K562 (cell line): ENCODE results near the gene PSMA8. TPM values are rescaled to one million over a fixed set of nuclear protein-coding genes. Genes with fewer than 3 reads are reported as not detected.
A peak's percentile ranks its signal among the peaks of the same experiment; 100 is the strongest.

ENCODE experiments used
- ATAC-seq: fragments of 200-7000 bp; cut with Tn5 transposase; 3 replicates; pipeline ENCODE4 v1.9.1; 2020; ENCODE audit warnings: moderate library complexity
- BruUV-seq: library from RNA; stranded (reverse); fragments of 400-500 nt; replicated peaks from 2 replicates; lab custom pipeline; 2021; lab: Mats Ljungman, UMichigan
- CTCF ChIA-PET: fragments of 300-600 bp; formaldehyde crosslinking; extraction: SDS; loops from one replicate; lab custom pipeline; 2021; ENCODE audit warnings: low intra/inter-chr PET ratio; lab: Yijun Ruan, JAX
- POLR2A ChIA-PET: fragments of 300-600, 350-650 bp; sonication (Branson Sonifier 250); formaldehyde crosslinking; extraction: SDS; loops from one replicate; lab custom pipeline; 2021; ENCODE audit warnings: antibody characterized with exemption, inconsistent platforms; lab: Yijun Ruan, JAX
- DNase-seq, 4 experiments: peaks; one replicate each; pipeline versions ENCODE4 v3.0.0 to v3.0.0-alpha.2; 2011 to 2018; ENCODE audit warnings: low spot score in 3 of 4, mixed read lengths in 3 of 4; ENCODE audit errors: extremely low read depth in 1 of 4
- FAIRE-seq: peaks from 2 replicates; lab custom pipeline; 2011; peaks lifted over from hg19 to GRCh38; lab: Jason Lieb, UNC
- H2AFZ ChIP-seq: 2 replicates; pipeline ENCODE4 v1.6.0; 2011; ENCODE audit warnings: low read depth, low read length, control low read depth, inconsistent platforms
- H3K27ac ChIP-seq: fragments of 200-600 bp; 3 replicates; pipeline ENCODE4 v1.8.0; 2011; ENCODE audit warnings: low read depth, mild to moderate bottlenecking, control low read depth, inconsistent platforms, low read length, moderate library complexity, mixed read lengths; ENCODE audit errors: extremely low read depth
- H3K27me3 ChIP-seq, 2 experiments: fragments of 300-600 bp in 1 of 2; 2 replicates in 1 of 2; 3 replicates in 1 of 2; pipeline versions ENCODE4 v1.6.0 to v1.8.0; 2011; ENCODE audit warnings: inconsistent platforms in 2 of 2, low read length in 2 of 2, mild to moderate bottlenecking in 1 of 2, mixed read lengths in 1 of 2, moderate library complexity in 1 of 2; ENCODE audit not compliant: control insufficient read depth in 2 of 2, insufficient read depth in 2 of 2
- H3K36me3 ChIP-seq: fragments of 300-600 bp; 3 replicates; pipeline ENCODE4 v1.8.0; 2011; ENCODE audit warnings: mild to moderate bottlenecking, low read length, inconsistent platforms; ENCODE audit not compliant: control insufficient read depth, insufficient read depth
- H3K4me1 ChIP-seq, 2 experiments: fragments of 200-600 bp in 1 of 2; replicated peaks in 1 of 2; 2 replicates in 1 of 2; 3 replicates in 1 of 2; pipeline versions ENCODE4 v1.5.1 to v1.8.0; 2011; ENCODE audit warnings: inconsistent platforms in 2 of 2, low read length in 2 of 2, mild to moderate bottlenecking in 1 of 2, mixed read lengths in 1 of 2, moderate library complexity in 1 of 2; ENCODE audit not compliant: control insufficient read depth in 2 of 2, insufficient read depth in 2 of 2
- H3K4me2 ChIP-seq: 2 replicates; pipeline ENCODE4 v1.6.1; 2011; ENCODE audit warnings: low read length, control low read depth, inconsistent platforms, mixed read lengths; ENCODE audit not compliant: insufficient read depth
- H3K4me3 ChIP-seq: fragments of 200-600 bp; sonication (generic), shearing (Covaris generic); 2 replicates; pipeline ENCODE4 v1.5.1; 2016; ENCODE audit warnings: control low read depth, inconsistent platforms
- H3K79me2 ChIP-seq: fragments of 200-600 bp; 3 replicates; pipeline ENCODE4 v1.8.0; 2011; ENCODE audit warnings: low read length, inconsistent platforms; ENCODE audit not compliant: control insufficient read depth, insufficient read depth
- H3K9ac ChIP-seq, 2 experiments: 2 replicates each; pipeline versions ENCODE4 v1.6.0 to v1.6.1; 2011; ENCODE audit warnings: low read depth in 2 of 2, low read length in 2 of 2, control low read depth in 1 of 2, inconsistent platforms in 1 of 2, mild to moderate bottlenecking in 1 of 2, mixed read lengths in 1 of 2; ENCODE audit not compliant: insufficient read depth in 1 of 2
- H3K9me1 ChIP-seq: one replicate; pipeline ENCODE4 v1.6.0; 2011; ENCODE audit warnings: inconsistent platforms, mild to moderate bottlenecking, low read length, moderate library complexity; ENCODE audit not compliant: control insufficient read depth, insufficient read depth
- H3K9me3 ChIP-seq: replicated peaks from 2 replicates; pipeline ENCODE4 v1.5.1; 2011; ENCODE audit warnings: low read depth, low read length, inconsistent platforms; ENCODE audit not compliant: control insufficient read depth, insufficient read depth
- H4K20me1 ChIP-seq: replicated peaks from 2 replicates; pipeline ENCODE4 v1.6.1; 2011; ENCODE audit warnings: low read length, inconsistent platforms, mixed read lengths; ENCODE audit not compliant: control insufficient read depth, insufficient read depth
- CBFA2T3 ChIP-seq: fragments of 450-650 bp; IDR thresholded peaks from 2 replicates; pipeline ENCODE4 v1.6.1; 2017
- CBX5 ChIP-seq: IDR thresholded peaks from 2 replicates; pipeline ENCODE4 v1.6.1; 2014; ENCODE audit warnings: low read depth, borderline replicate concordance
- DACH1 ChIP-seq: fragments of 450-650 bp; IDR thresholded peaks from 2 replicates; pipeline ENCODE4 v1.6.1; 2018; ENCODE audit not compliant: partially characterized antibody
- FOXA3 ChIP-seq, 2 experiments: fragments of 450-650 bp in 1 of 2; sonication (generic) in 1 of 2; formaldehyde crosslinking; IDR thresholded peaks in 1 of 2; conservative IDR thresholded peaks in 1 of 2; 2 replicates each; pipeline versions ENCODE4 v1.4.0 to v1.8.0; 2020 to 2022; ENCODE audit warnings: mild to moderate bottlenecking in 2 of 2, missing genetic modification reagents in 1 of 2
- HDAC2 ChIP-seq: fragments of 450-650 bp; IDR thresholded peaks from 2 replicates; pipeline ENCODE4 v1.6.1; 2016; ENCODE audit warnings: mild to moderate bottlenecking
- MAFF ChIP-seq: IDR thresholded peaks from 2 replicates; pipeline ENCODE4 v1.6.1; 2012; ENCODE audit warnings: low read length, improper control_type of control experiment
- MAFK ChIP-seq: IDR thresholded peaks from 2 replicates; pipeline ENCODE4 v1.6.1; 2011; ENCODE audit warnings: low read length, improper control_type of control experiment
- POLR2H ChIP-seq: IDR thresholded peaks from 2 replicates; pipeline ENCODE4 v1.6.1; 2016; ENCODE audit warnings: missing genetic modification characterization, low read depth, mild to moderate bottlenecking, control low read depth, missing compliant biosample characterization, moderate library complexity
- SAFB ChIP-seq: fragments of 200-400 bp; formaldehyde crosslinking; IDR thresholded peaks from 2 replicates; pipeline ENCODE4 v1.6.1; 2017; ENCODE audit warnings: low read depth, low read length, borderline replicate concordance
- SMAD4 ChIP-seq: fragments of 250-450 bp; sonication (Bioruptor Pico); conservative IDR thresholded peaks from 2 replicates; pipeline ENCODE4 v1.8.0; 2021; ENCODE audit warnings: inconsistent platforms, mild to moderate bottlenecking, moderate library complexity
- STAT5A ChIP-seq: IDR thresholded peaks from 2 replicates; pipeline ENCODE4 v1.6.1; 2012; ENCODE audit warnings: low read length, inconsistent platforms, borderline replicate concordance
- TAF7 ChIP-seq: fragments of 450-650 bp; IDR thresholded peaks from 2 replicates; pipeline ENCODE4 v1.6.1; 2016; ENCODE audit warnings: missing genetic modification characterization, missing compliant biosample characterization
- ZFP30 ChIP-seq: fragments of 250-450 bp; sonication (Bioruptor Pico); IDR thresholded peaks from 2 replicates; pipeline ENCODE4 v1.8.0; 2022; ENCODE audit warnings: moderate library complexity, mild to moderate bottlenecking, inconsistent platforms, borderline replicate concordance
- ZNF23 ChIP-seq: fragments of 250-450 bp; sonication (Bioruptor Pico); IDR thresholded peaks from 2 replicates; pipeline ENCODE4 v1.4.0; 2020; ENCODE audit warnings: mild to moderate bottlenecking
- ZNF740 ChIP-seq, 3 experiments: fragments of 200-800 bp in 1 of 3; sonication (Bioruptor generic) in 1 of 3; sonication (generic) in 1 of 3; formaldehyde crosslinking in 1 of 3; IDR thresholded peaks; 2 replicates each; pipeline versions ENCODE4 v1.6.1 to v1.8.0; 2016 to 2022; ENCODE audit warnings: mild to moderate bottlenecking in 2 of 3, missing compliant biosample characterization in 2 of 3, missing genetic modification characterization in 2 of 3, missing genetic modification reagents in 1 of 3
- WGBS: fragments of 100-300 bp; shearing (Covaris generic); methylation state at CpG from one replicate; pipeline ENCODE4 v1.1.6; 2016; ENCODE audit warnings: low coverage, mixed read lengths; ENCODE audit not compliant: insufficient coverage; ENCODE audit errors: missing lambda C conversion rate; 5-methylcytosine and 5-hydroxymethylcytosine counted together
- in situ Hi-C: fragments of 300-500 bp; cut with MboI; formaldehyde crosslinking; loops from 4 replicates; pipeline ENCODE4 v1.15.0; 2018; ENCODE audit warnings: inconsistent platforms, mixed read lengths
- intact Hi-C: fragments of 100-400 bp; cut with micrococcal nuclease; formaldehyde crosslinking; loops from 2 replicates; pipeline ENCODE4 v1.14.2; 2022
- polyA plus RNA-seq, 8 experiments: library from polyadenylated mRNA; depleted of rRNA in 4 of 8; stranded (reverse) in 5 of 8; unstranded in 3 of 8; fragments of >200 nt; fragmentation: Nextera tagmentation in 2 of 8; fragmentation: Illumina TruSeq in 1 of 8; extraction: Ambion mirVana in 2 of 8; extraction: Trizol in 1 of 8; gene quantifications; 2 replicates each; pipeline versions ENCODE4 v1.2.1 to v1.2.3, GENCODE V29; 2011 to 2014; ENCODE audit warnings: inconsistent platforms in 1 of 8, missing spikeins in 1 of 8
- total RNA-seq, 7 experiments: library from RNA; depleted of rRNA in 6 of 7; stranded (reverse); fragments of >200 nt in 6 of 7; fragmentation: Illumina TruSeq in 2 of 7; extraction: Trizol in 2 of 7; gene quantifications; 2 replicates each; pipeline versions ENCODE4 v1.2.1 to v1.2.3, GENCODE V29; 2011 to 2021; ENCODE audit warnings: low replicate concordance in 1 of 7

PSMA8 gene
- total and polyA plus RNA-seq, 9 of the 15 experiments (the other 6 are each of a cell fraction or from before 2014, with no cell fraction given), result not detected

GRCh38 chr18:26225915-26226228 lies 92.2 kb downstream of the PSMA8 start:
- Histone ChIP-seq H4K20me1 (no peaks in the 10 kb centered on the region), H3K27ac (no peak overlapping the region), H3K4me3 (peak overlapping the region; percentile 92), H2AFZ (peak overlapping the region; percentile 88), H3K27me3 (peaks cover 0 to 2% of the 10 kb centered on the region in 2 experiments; a peak in 2 of 5 replicates), H3K9ac (peak overlapping the region; percentile 10 to 45; a peak in 2 of 4 replicates), H3K4me2 (peak overlapping the region; percentile 93), H3K36me3 (peaks cover 6% of the 10 kb centered on the region; the same call in 2 of the 3 replicates), H3K4me1 (peaks cover 10 to 32% of the 10 kb centered on the region in 2 experiments; a peak in 4 of 5 replicates), H3K79me2 (peaks cover 43% of the 10 kb centered on the region), H3K9me3 (no peaks in the 10 kb centered on the region), H3K9me1 (no peaks in the 10 kb centered on the region)
- no peak for ATAC-seq
- no TSS peak for BruUV-seq
- ChIA-PET CTCF (no interaction called here), POLR2A (interaction anchor here (0.9 to 2.2 kb wide), 6 partner anchors 10 to 154 kb away, joined by 3 to 10 read pairs (median 4); no protein-coding TSS in a partner anchor)
- no peak for DNase-seq
- WGBS, result 1% methylated on average over 8 of the region's 8 CpGs
- no peak for FAIRE-seq
- intact Hi-C loops (loop anchor here (1.0 to 5.0 kb wide), 3 partner anchors 46 to 136 kb away; partner anchors contain the start of gene SS18), in situ Hi-C loops (no loop called here)
- no peak for TF ChIP-seq CBX5
- TF ChIP-seq FOXA3 (CRISPR knock-in tag; conservative IDR thresholded peaks at IDR 0.05 in 1 of 2, IDR thresholded peaks at IDR 0.05 in 1 of 2), result no peak
- peak; percentile 21; the same call in 1 of the 2 replicates for TF ChIP-seq MAFK
- TF ChIP-seq DACH1, result no peak
- TF ChIP-seq HDAC2, result 0 out of 2 replicates have a peak, but pooled peaks have one; percentile 40
- TF ChIP-seq ZFP30 (CRISPR knock-in tag), result no peak
- no peak for TF ChIP-seq ZNF23 (CRISPR knock-in tag)
- TF ChIP-seq SMAD4, result no peak
- TF ChIP-seq SAFB, result no peak
- peak; percentile 51 for TF ChIP-seq STAT5A
- TF ChIP-seq MAFF, result 0 out of 2 replicates have a peak, but pooled peaks have one; percentile 24
- peak; percentile 25; the same call in 1 of the 2 replicates for TF ChIP-seq POLR2H
- no peak for TF ChIP-seq ZNF740 (CRISPR knock-in tag; IDR thresholded peaks at IDR 0.05)
- 0 out of 4 replicates have a peak, but pooled peaks of 1 of the 2 experiments have one; percentile 30 for TF ChIP-seq ZNF740 (tag; IDR thresholded peaks at IDR 0.05)
- TF ChIP-seq CBFA2T3, result no peak
- no peak for TF ChIP-seq TAF7 (tag)
